HK-2 (cell line): Measurements from ENCODE around the gene INSYN2B.

ENCODE experiments used
- DNase-seq: peaks from one replicate; pipeline ENCODE4 v3.0.0-alpha.2; 2018; ENCODE audit not compliant: unreplicated experiment

The INSYN2B gene

DNA sequence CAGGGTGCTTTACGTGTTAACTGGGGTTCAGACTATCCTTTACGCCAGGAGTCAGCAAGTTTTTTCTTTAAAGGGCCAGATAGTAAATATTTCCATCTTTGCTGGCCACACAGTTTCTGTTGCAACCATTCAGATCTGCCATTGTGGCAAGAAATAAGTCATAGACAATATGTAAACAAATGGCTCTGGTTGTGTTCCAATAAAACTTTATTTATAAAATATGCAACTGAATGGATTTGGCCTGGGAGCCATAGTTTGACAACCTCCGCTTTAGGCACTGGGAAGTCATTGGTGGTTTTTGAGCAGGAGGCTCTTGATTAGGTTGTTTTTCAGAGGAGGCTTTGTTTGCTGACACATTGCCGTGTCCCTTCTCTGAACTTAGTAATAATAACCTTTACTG, 90.7 kb downstream of the INSYN2B start:
- no peak for DNase-seq

DNA sequence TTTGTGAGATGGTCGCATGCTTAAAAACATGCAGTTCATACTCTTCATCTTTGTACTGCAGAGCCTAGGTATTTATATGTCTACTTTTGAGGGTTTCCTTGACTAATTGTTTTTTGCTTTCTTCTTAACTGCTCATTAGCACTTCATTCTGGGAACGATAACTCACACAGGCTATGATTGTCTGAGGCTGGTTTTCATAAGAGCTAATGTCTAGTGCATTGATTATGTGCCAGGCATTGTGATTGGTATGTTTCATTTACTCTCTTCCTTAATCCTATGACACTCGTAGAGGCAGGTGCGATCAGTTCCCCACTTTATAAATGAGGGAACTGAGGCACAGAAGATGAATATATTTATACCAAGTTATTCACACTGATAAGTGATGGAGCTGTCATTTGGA, 93.6 kb downstream of the INSYN2B start:
- DNase-seq, result no peak

DNA sequence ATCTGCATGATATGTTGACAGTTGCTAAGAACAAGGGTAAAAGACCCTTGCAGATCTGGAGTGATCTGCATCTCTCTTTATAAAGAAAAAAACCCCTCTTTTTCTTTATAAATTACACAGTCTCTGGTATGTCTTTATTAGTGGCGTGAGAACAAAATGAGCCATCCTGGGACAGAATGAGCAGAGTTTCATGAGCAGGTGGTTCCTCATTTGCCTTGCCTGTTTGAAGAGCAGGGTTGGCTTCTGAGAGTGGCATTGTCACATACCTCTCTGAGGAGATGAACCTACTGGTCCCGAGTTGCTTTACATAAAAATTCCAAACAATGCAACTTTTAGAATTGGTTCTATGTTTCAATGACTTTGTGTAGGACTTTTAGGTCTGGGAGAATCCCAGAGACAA, 94.3 kb downstream of the INSYN2B start:
- no peak for DNase-seq

DNA sequence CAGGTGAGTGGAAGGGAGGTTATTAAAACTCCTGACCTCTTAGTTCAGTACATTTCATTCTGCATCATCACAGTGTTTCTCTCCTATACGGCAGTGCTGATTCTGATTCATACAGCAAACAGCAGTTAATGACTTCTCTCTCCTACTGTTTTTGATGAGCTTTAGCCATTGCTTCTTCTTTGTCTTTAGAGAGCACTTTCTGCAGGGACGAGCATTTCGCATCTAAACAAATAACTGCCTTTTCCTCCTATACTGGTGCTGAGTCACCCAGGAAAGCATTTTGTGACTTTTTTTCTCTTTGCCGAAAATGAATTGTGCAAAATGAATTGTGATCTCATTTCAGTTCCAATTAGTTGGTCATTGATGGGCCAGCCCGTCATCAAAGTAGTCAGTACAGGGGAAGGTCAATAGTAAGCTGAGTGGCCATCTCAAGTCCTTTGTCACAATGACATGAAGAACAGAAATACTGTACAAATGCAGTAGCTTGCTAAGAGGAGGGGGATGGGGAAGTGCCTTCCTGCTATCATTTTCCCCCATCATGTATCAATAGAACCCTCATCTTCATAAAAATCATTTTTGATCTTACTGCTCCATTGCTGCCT, 98.5 kb downstream of the INSYN2B start:
- no peak for DNase-seq

DNA sequence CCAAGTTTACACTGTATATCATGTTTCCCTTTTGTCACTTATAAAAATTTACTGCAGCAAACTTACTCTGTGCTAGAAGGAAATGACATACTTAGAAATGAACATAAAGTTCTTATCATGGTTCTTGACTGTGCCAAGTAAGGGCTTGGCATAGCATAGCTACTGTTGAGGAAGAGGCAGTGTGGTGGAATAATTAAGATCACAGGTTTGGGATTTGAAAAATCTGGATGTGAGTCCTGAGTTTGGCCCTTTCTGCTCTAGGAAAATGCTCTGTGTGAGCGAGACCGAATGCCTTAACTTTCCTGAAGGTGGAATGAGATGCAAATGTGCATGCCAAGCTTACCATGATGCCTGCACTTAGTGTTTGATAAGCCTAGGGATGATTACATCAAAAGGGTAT, 99.5 kb downstream of the INSYN2B start:
- DNase-seq, result no peak

DNA sequence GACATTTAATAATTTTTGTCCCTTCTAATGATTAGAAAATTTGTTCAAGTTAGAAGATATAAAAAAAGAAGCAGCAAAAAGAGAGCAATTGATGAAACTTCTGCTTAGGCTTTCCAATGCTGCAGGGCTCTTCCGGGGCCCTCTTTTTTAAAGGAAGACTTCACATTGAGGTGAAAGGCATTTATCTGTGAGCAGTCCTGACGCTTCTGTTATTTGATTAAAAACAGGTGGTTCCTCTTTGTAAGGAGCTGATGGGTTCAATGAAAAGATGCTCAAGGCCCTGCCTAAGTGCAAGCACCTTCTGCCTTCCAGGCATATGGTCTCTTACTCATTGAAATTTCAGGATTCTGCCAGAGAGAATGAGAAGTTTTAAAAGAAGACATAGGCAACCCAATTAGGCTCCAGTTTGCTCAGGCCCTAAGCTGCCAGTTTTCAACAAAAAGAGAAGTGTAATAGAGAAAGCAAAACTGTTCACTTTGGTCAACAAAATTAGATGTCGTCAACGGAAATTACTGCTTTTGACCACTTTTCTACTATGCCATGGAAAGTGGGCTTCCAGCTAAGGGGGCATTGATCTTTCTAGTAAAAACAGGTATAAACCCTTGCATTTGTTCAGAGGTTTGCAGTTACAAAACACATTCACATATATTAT, 100.2 kb downstream of the INSYN2B start:
- no peak for DNase-seq

DNA sequence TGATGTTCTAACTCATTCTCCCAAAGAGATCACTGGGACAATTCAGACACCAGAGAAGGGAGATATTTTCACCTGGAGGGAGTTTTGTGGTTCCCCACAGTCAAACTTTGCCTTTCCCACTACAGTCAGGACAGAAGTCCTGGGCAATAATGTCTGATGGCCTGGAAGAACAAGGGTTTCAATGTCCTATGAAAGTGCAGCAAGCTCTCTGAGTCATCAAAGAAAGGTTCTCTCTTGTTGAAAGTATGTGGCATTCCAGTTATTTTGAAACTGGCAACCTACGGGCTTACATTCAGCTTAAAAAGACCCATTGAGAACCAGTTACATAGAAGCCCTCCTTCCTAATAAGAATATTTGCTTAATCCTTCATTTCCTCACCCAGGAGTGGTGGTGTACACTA, 103.9 kb downstream of the INSYN2B start:
- no peak for DNase-seq

DNA sequence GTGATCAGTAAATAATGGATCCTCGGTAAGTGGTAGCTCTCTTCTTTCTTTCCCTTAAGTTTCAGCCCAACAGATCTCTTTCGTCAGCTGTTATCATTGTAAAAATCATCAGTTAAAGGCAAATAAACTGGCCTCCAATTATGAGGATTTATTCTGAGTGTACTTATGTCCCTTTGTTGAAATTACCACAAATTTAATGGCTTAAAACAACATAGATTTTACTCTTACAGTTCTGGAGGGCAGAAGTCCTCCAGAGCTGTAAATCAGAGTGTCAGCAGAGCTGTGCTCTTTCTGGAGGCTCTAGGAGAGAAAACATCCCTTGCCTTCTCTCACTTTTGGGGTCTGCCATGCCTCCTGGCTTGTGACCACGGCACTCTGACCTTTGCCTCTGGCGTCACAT, 104.6 kb downstream of the INSYN2B start:
- DNase-seq, result no peak

DNA sequence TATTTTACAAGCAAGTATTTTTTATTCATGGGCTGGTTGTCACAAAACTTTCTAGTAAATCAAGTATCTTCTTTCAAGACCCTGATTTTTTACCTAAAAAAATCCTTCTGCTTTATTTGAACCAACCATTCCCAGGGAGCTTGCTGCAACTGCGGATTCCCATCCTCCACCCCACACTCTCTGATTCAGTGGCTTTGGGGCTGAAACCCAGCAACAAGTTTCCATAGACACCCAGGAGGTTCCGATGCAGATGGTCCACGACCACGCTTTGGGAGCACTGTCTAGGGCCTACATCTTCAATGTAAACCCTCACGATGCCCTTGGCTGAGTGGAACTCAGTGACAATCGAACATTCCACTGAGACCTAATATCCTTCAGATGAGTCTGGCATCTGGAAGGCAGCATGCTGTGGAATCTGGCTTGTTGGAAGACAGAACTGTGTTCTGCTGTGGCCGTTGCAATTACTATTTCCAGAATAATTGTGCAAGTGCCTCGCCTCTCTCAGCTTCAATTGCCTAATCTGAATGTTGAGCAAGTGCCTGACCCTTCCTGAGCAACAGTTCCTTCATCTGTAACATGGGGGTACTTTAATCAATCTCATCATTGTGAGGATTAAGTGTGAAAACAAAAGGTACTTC, 105.1 kb downstream of the INSYN2B start:
- no peak for DNase-seq

DNA sequence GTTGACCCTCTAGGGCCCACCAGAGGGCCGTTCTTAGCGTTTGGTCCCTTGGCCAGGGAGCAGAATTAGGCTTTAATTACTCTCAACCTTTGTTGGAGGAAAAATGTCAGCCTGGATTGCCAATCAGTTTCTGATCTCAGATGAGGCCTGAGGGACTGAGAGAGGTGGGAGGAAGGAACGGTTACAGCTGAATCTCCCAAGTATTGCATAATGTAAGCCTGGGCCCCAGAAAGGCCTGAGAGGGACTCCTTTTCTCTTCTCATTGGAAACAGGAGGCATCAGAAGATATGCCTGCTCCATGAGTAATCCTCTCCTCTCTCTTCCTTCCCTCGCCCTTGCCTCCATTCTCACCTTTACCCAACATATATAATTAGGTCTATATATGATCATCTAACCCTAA, 105.7 kb downstream of the INSYN2B start:
- no peak for DNase-seq

DNA sequence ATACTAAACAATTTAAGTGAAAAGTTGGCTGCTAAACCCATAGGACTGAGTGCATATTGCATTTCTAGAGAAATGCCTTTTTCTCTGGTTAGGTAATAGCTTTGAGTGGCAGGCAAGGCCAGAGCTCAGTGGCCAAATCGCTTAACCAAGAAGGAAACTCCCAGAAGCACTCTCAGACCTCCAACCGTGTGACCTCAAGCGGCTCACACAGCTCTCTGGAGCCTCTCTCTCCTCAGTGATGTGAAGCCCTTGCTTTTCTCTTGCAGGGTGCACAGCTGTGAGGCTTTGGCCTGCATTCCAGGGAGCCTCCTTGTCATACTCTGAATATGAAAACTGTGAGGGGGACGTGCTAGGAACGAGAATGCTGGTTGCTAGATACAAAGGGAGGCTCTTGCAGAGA, 106.7 kb downstream of the INSYN2B start:
- DNase-seq, result no peak

DNA sequence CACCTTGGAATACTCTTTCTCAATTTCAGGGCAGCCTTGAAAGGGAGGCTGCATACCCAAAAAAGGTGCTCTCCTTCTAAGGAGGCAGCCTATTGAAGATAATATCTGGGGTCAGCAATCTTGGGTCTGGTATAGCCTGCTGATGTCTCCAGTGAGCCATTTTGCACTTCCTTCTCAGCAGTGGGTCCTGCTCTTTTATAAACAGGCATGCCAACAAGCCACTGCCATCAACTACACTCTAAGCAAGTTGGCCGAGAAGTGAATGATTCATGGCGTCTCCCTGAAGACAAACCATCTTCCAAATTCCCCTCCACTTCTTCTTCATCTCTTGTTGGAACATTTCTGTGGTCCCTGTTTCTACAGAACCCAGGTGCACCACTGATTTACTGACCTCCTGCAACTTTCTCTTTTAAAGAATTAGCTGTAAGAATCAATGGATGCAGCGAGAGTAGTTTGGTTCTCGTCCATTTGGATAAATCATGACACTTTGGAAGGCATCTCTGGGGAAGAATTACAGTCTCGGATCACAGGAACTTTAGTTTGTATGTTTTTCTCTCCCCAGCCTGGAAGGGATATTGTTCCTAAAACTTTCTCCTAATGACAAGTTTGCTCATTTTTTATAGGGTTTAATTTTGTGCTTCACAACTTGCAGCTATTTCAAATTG, 108.3 kb downstream of the INSYN2B start:
- no peak for DNase-seq

DNA sequence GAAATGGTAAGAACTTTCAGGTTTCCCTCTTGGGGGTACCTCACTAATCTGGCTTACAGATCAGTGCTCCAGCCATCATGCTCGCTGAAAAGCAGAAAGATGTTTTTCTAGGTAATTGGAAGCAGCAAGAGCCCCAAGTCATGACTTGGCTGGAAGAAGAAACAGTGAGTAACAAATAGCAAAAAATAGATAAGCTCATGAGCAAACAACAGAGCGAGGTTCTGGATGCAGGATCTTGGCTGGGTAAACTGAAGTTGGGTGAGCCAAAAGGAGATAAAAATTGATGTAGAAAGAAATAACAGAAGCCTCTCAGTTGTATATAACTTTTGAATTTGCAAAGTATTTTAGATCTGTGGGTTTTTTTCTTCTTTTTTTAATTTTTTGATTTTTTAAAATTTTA, 110.1 kb downstream of the INSYN2B start:
- DNase-seq, result no peak

DNA sequence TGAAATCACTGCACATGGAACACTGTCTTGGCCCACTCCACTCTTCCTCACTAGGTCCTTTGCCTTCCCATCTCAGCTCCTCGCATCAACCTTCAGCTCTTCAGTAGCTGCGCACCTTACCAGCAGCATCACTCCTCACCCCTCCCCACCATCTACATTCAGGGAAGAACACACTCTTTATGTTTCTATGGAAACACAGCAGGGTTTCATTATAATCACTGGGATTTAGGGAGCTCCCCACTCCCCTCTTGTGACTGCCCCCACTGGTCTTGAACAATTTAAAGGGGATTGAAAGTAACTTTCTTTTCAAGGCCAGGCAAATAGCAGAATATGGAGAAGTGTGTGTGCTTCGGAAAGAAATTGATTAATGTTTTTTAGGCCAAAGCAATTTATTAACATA, 111.2 kb downstream of the INSYN2B start:
- DNase-seq, result no peak

DNA sequence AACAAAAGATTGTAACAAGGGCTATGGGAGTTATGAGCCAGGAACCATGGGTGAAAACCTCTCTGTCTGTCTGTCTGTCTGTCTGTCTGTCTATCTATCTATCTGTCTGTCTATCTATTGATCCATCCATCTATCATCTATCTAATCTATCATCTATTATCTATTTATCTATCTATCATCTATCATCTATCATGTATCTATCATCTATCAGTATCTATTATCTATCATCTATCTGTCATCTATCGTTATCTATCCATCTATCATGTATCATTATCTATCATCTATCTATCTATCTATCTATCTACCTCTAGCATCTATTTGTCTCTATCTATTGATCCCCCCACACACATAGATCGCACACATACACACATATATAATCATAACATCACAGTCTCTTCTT, 112.9 kb downstream of the INSYN2B start:
- no peak for DNase-seq

DNA sequence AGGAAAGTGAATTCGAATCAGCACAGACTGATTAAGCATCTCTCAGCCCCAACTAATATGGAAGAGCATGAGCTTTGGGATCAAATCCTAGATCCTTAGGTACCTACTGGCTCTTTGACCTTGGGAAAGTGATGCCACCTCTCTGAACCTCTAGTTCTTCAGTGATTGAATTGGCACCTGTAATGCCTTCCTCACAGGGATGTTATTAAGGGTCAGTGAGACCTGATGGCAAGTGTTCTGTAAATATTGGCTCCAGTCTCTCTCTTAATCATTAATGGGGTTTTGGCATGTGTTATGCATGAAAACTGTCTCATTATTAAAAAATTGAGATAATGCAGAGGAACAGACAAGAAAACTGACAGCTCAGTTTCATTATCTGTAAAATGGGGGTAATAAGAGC, 115.8 kb downstream of the INSYN2B start:
- DNase-seq, result no peak

DNA sequence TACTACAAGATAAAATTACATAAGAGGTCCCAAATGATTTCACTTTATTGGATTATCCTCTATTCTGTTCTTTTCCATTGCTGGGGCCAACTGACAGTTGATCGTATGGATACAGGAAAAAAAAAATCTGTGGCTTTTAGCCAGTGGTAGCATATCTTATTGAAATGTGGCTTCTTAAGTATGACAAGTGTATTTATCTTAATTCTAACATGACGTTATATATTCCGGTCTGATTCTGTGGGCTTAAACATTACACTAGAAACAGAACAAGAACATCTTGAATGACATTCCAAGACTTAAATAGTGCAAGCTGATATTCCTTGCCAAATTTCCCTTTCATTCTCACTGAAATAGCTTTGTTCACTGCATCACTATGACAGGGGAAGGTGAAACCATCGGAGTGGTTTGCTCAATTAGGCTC, 117.9 kb downstream of the INSYN2B start:
- no peak for DNase-seq

DNA sequence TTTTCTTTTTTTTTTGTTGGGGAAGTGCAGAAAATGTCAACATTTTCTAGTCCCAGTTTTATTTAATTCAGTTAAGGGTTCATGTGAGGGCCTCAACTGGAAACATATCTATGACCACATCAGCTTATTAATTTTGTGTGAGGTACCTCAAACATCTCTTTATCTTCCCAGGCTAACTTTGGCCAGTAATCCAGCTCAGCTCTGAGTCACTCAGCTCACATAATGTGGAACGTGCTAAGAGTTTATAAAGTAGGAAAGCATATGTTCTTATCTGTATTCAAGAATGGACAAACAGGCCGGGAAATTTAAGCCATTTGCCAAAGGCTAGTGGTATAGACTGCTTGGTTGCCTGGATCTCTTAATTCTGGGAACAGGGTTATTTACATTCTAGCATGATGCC, 118.4 kb downstream of the INSYN2B start:
- no peak for DNase-seq

DNA sequence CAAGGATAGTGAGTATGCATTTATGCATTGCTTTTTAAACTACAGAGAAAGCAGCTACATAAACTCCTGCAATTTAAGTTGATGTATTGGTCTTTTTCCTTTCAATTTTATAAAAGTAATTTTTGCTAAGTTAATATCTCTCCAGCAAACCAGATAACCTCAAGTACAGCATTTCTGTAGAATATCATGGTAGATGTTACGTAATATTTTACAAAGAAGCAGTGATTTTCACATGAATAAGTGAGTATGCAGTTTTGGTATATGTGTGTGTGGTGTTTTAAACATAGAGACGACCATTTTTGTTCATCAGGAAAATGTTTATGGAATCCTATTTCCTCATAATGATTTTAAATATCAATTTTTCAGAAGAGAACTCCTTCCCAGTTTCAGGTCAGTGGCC, 118.9 kb downstream of the INSYN2B start:
- no peak for DNase-seq

DNA sequence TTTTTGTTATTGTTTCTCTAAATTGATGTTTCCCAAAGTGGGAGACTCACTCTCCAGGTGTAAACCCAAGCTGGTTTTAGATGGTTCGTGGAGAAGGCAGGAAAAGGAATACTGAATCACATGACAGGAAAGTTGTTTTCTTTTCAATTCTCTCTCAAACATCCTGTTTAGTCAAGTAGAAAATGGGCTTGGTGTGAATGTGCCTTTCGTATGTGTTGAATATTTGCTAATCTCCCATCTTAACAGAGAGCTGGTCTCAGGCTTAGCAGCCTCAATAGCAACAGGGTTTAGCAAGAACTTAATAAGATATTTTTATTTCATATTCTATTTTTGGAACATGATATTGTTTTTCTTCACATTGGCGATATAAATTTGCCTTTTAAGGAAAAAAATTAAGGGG, 119.7 kb downstream of the INSYN2B start:
- no peak for DNase-seq

DNA sequence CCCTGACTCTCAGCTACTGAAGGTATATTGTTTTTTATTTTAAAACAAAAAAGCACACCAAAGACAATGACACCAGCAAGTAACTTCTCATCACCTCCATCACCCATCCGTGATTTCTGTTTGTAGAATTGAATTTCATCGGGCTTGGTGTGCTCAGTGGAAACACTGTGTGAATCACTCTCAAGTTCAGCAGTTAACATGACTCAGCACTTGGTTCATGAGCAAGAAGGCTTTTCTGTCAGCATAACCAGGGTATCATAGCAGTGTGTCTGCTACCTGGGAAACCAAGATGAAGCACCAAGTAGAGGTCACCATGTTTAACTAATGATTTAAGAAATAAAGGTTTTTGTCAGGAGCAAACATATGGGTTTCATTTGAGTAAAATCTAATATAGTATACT, 123.7 kb downstream of the INSYN2B start:
- peak; percentile 4 for DNase-seq

DNA sequence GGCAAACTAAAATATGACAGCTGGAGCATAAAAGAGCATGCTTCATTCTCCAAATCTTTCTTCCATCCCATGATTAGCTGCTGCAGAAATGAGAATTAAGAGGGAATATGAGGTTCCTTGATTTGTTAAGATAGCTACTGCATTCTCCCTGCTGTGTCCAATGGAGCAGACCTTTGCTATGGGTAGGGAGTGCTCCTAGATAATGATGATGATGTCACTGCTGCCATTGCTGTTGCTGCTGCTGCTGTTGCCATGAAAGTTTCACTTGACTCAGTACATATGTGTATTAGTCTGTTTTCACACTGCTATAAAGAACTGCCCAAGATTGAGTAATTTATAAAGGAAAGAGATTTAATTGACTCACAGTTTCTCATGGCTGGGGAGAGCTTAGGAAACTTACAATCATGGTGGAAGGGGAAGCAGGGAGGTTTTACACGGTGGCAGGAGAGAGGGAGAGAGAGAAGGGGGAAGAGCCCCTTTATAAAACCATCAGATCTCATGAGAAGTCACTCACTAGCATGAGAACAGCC, 128.9 kb downstream of the INSYN2B start:
- DNase-seq, result no peak

DNA sequence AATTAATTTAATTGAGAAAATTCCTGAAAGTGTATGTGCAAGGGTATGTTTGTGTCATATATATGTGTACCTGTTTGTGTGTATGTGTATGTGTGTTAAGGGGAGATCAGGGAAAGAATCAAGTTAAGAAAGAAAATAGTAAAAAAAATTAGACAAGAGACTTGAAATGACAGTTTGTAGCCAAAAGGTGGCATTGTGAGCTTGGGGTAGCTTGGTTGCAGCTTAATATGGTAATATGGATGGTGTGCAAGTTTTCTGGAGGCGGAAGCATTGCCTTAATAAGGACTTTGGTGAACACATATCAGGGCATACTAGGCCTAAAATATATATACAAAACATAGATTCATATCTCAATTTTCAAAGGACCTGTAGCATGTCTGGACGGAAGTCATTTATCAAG, 129.9 kb downstream of the INSYN2B start:
- no peak for DNase-seq
